GM23248 (cell line): ENCODE data around the gene ILK.

Source experiments
- EZH2 ChIP-seq: fragments of 200-600 bp; sonication (generic); IDR thresholded peaks from 2 replicates; pipeline ENCODE4 v1.6.1; 2018; ENCODE audit warnings: antibody characterized with exemption, mild to moderate bottlenecking; ENCODE audit not compliant: insufficient read depth, poor library complexity, severe bottlenecking
- EZH2phosphoT487 ChIP-seq: fragments of 200-600 bp; sonication (generic); IDR thresholded peaks from 2 replicates; pipeline ENCODE4 v1.6.1; 2018; ENCODE audit warnings: antibody characterized with exemption, moderate library complexity, mild to moderate bottlenecking, low read depth; ENCODE audit not compliant: insufficient read depth

DNA sequence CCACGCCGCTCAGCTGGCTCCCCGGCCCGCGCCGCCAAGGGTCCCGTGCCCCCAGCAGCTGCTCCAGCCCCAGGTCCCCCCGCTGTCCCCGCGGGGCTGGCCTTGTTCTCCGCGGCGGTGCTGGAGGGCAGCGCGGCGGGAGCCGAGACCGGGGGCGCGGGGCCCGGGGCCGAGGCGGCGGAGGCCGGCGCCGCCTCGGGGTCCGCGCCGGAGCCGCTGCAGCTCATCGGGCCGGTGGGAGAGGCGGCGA is 8.3 kb downstream of the ILK start:
- TF ChIP-seq EZH2 (no peak), EZH2phosphoT487 (no peak)
